Activated CD4-positive, alpha-beta T cell treated with anti-CD3 and anti-CD28 coated beads, Interleukin-2, amount 50 U/mL, for 4 hours (primary cell): ENCODE results near the gene C1QTNF9.
"Not testable (repeated sequence)": the region's sequence is repeated elsewhere in the genome, so short reads cannot be mapped to it uniquely, and the experiment has no call there.

Source experiments
- DNase-seq, 2 experiments: peaks; one replicate each; pipeline ENCODE4 v3.0.0-alpha.2; 2020

C1QTNF9 gene, protein sequence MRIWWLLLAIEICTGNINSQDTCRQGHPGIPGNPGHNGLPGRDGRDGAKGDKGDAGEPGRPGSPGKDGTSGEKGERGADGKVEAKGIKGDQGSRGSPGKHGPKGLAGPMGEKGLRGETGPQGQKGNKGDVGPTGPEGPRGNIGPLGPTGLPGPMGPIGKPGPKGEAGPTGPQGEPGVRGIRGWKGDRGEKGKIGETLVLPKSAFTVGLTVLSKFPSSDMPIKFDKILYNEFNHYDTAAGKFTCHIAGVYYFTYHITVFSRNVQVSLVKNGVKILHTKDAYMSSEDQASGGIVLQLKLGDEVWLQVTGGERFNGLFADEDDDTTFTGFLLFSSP

DNA sequence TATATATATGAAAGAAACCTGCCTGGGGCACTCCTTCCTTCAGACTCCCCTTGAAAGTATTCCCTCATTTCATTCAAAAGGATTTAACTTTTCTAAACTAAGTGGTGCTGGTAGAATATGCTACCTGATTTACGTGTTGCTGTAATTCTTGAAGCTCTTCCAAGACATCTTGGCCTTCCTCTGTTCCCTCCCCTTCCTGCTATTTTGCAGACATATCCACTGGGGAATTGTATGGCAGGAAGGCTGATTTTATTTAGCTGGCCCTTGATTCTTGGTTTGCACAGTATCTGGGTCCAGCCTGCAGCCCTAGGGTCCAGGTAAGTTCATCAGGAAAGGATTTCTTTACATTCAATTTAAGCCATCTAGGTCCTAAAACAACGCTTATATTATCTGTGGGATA is at the start of gene C1QTNF9:
Gene C1QTNF9, plus strand, starts transcription at position 281 of the 400 bp plus-strand sequence. CDS start 6,424 bp downstream, outside the sequence.
- DNase-seq: not testable (repeated sequence)

DNA sequence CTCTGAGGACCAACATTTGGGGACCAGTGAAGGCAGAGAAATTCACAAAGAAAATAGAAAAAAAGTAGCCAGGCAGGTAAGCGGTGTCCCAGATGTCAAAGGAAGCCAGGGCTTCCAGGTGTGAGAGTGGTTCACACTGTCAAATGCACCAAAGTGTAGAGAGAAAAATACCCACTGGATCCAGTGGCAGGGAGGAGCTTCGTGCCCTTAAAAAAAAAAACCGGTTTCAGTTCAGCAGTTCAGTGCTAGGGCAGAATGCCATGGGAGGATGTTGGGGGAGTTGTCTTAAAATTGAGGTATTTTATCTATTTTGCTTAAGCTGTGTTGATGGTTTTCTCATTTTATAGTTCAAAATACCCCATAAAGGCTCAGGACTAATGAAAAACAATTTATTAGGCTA is 47.8 kb upstream of the C1QTNF9 start:
- DNase-seq: no peak

DNA sequence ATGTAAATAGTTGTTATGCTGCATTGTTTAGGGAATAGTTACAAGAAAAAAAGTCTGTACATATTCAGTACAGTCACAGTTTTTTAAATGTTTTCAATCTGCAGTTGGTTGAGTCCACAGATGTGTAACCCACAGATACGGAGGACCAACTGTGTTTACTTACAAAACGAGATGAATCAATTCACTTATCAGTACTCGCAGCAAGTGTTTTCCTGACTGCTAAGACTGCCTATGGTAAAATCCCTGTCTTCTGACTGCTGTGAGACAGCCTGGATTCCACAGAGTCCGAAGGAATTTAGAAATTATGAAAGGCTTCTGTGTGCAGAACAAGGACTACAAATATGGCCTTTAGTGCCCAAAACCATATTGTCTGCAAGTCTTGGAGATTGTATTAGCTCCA is 45.7 kb upstream of the C1QTNF9 start:
- DNase-seq: no peak

DNA sequence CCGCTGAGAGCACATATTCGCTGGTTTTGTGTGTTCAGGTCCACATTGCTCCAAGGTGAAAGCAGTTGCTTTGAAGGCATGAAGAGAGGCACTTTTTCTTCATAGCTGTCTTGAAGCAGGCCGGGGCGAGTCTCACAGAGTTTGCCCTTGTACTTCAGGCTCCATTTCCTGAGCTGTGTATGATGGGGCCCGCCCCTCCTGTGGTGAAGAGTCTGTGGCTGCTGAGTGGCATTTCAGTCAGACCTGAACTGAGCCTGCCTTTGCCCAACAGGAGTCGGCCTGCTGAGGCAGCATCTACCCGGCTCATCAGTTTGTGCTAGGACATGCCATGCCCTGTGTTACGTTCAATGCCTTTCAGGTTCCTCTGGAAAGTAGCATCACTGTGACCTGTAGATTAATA is 44.4 kb upstream of the C1QTNF9 start:
- DNase-seq: peak; percentile 71 to 73

GRCh38 chr13:24265453-24265852 is 43.9 kb upstream of the C1QTNF9 start:
- DNase-seq: no peak

- no peak for DNase-seq
Observed at GRCh38 chr13:24267274-24267673, 42.1 kb upstream of the C1QTNF9 start.

- DNase-seq: no peak
Observed at GRCh38 chr13:24267801-24268200, 41.6 kb upstream of the C1QTNF9 start.

GRCh38 chr13:24269821-24270220 is 39.6 kb upstream of the C1QTNF9 start:
- no peak for DNase-seq

- DNase-seq: peak; percentile 35 to 43
Observed at GRCh38 chr13:24270639-24271141, 38.7 kb upstream of the C1QTNF9 start.

- DNase-seq: no peak
Observed at GRCh38 chr13:24271231-24271600, 38.2 kb upstream of the C1QTNF9 start.

GRCh38 chr13:24271601-24272451 is 37.6 kb upstream of the C1QTNF9 start:
- peak; percentile 34 to 44 for DNase-seq

- DNase-seq: no peak
Observed at GRCh38 chr13:24272452-24273161, 36.8 kb upstream of the C1QTNF9 start.

DNA sequence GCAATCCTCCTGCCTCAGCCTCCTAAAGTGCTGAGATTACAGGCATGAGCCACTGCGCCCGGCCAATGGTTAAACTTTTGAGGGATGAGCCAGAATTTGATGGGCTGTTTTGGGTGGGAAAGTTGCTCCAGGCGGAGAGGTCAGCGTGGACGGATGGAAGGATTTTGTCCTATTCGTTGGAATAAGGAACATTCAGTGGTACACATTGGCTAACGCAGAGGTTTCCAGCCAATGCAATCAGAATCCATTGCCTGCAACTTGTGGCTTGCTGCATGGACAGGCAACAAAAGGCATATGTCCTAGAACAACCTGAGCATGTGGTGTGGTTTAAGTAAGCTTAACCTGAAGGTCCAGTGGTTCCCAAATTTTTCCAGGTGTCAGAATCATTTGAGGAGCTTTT is 35.5 kb upstream of the C1QTNF9 start:
- DNase-seq: no peak

DNA sequence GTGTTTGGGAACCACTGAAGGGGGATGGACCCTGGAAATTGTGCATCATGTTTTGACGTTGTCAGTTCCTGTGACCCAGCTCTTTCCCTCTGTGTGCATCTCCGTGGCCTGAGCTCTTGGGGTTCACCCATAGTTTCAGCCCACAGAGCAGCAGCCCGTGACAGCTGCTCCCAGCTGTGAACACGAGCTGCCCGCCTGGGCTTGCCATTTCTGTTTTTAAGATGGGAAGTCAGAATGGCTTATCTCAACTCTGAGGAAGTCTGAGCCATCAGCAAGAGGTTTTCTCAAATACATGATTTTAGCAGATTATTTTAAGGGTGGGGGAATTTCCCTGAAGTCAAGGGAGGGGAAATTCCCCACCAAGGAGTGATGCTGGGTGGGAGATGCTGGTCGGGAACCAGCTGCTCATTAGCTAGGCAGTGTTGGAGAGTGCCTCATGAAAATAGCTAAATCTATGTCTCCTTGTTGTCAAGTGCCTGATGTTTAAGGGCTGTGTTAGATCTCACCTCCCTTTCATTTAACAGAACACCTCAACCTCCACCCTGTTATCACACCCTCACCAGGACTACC is 34.8 kb upstream of the C1QTNF9 start:
- DNase-seq: peak; percentile 61 to 69

DNA sequence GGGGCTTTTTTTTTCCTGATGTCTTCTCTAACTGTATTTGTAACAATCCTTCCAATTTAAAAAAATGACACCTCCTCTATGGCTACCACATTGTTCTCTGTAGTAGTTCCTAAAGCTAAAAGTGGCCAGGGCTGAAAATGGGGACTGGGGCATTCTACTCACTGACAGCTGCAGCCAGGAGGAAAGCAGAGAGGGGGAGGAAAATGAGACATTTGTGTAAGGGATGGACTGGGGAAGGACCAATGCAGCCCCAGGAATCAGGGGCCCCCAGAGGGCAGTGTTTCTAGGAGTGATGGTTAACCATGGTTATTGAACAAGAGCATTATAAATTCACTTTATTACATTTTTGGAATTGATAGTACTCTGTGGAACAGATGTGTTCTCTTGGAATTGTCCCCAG is 34.3 kb upstream of the C1QTNF9 start:
- no peak for DNase-seq

DNA sequence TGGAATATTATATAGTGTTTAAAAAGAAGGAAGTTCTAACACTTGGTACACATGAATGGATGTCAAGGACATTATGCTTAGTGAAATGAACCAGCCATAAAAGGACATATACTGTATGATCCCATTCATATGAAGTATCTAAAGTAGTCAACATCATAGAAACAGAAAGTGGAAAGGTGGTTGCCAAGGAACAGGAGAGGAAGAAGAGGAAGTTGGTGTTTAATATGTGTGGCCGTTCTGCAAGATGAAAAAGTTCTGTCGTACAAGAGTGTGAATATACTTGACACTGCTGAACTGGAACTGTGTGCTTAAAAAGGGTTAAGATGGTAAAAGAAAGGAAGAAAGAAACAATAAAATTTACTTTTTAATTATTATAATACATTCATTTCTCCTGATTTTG is 33.1 kb upstream of the C1QTNF9 start:
- no peak for DNase-seq

- DNase-seq: no peak
Observed at GRCh38 chr13:24276861-24277260, 32.5 kb upstream of the C1QTNF9 start.

GRCh38 chr13:24277761-24278160 is 31.6 kb upstream of the C1QTNF9 start:
- no peak for DNase-seq

DNA sequence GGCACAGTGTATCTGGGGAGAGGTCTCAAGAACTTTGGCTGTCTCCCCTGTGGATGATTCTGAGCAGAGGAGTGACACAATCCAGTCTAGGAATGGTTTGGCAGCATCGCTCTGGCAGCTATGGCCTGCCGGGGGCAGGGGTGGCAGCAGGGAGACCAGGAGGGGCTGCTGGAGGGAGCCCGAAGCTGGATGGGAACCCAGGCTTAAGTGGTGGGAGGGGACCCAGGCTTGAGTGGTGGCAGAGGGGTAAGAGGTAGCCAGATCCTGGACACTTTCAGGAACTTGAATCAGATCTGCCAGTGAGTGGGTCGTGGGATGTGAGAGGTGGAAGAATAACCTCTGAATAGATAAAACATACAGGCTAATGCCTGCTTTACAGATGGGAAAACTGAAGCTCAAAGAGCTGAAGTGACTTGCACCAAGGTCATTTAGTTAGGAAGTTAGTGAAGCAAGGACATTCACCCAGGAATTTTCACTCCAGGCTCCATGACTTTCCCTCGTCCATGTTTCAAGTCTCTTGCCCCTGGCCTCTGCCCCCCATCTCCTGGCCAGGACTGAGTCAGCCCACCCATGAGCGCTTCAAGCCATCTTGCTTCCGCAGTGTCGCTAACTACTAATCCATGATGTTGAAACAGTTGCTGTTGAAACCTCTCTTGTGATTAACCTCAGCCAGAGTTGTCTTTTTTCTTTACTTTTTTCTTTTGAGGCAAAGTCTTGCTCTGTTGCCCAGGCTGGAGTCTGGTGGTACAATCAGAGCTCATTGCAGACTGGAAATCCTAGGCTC is 29.9 kb upstream of the C1QTNF9 start:
- DNase-seq: no peak

DNA sequence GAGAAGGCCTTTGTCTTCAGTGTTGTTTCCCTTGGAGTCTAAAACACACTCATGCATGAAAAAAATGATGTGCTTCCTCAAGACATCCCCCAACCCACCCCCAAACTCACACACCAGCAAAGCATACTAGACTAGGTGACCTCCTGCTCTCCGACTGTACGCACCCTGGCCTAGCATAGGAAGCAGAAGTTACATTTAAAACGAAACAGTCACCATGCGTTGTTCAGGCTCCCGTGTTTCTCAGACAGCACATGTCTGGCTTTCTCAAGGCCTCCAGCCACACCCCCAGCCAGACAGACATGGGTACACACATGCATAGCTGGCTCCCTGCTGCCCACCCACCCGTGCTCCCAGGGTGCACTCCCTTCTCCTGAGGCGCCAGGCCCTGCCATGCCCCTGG is 28.7 kb upstream of the C1QTNF9 start:
- DNase-seq: no peak

DNA sequence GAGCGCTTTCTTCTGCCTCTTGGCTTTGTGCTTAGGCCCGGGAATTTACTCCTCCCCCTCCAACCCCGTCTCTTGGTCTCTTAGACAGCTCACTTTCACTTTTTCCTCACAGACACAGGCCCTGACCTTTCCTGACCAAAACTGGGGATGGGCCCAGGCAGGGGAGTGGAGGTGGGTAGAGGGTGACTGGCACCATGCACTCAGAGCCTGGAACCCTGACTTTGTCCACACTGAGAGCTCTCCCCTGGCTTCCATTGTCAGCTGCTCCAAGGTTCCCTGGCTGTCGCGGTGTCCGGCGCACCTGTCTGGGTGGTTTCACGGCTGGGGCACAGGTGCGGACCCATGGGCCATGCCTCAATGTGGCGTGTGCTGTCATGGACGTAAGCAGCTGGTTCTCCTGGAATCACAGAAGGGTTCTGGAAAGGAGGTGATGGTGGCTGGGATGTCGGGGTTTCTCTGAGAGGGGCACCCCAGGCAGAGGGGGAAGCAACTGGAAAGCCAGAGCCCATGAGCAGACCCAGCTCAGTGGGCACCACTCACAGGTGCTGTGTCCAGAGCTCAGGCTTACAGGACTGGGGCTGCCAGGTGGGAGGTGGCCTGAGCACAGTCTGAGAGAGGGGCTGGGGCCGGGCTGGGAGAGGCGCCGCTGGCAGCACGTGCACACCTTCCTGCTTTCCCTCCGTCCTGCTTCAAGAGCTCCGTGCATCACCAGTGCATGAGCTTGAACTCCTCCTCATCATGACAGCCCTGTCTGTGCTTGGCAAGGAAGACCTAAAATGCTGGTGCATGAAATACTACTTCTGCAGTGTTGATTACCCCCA is 28.0 kb upstream of the C1QTNF9 start:
- no peak for DNase-seq
